B cell (primary cell): ENCODE results near the gene HAUS2.

Experiments used
- CTCF ChIP-seq: fragments of 200-600 bp; IDR thresholded peaks from one replicate; pipeline ENCODE4 v1.8.0; 2022; ENCODE audit warnings: antibody characterized with exemption, mild to moderate bottlenecking
- EZH2 ChIP-seq: IDR thresholded peaks from 2 replicates; pipeline ENCODE4 v1.6.1; 2012; ENCODE audit warnings: borderline replicate concordance, low read depth, mild to moderate bottlenecking, moderate library complexity, low read length; ENCODE audit not compliant: insufficient read depth, poor library complexity, severe bottlenecking

- TF ChIP-seq CTCF: no peak
- no peak for TF ChIP-seq EZH2
Measured at GRCh38 chr15:42608752-42609488, 60.3 kb downstream of the HAUS2 start.
